K562 (cell line): ENCODE data around the gene KRT81. TPM values are rescaled to one million over a fixed set of nuclear protein-coding genes. Genes with fewer than 3 reads are reported as not detected.

ENCODE experiments used
- ATAC-seq: fragments of 200-7000 bp; cut with Tn5 transposase; 3 replicates; pipeline ENCODE4 v1.9.1; 2020; ENCODE audit warnings: moderate library complexity
- BruUV-seq: library from RNA; stranded (reverse); fragments of 400-500 nt; replicated peaks from 2 replicates; lab custom pipeline; 2021; lab: Mats Ljungman, UMichigan
- CTCF ChIA-PET: fragments of 300-600 bp; formaldehyde crosslinking; extraction: SDS; loops from one replicate; lab custom pipeline; 2021; ENCODE audit warnings: low intra/inter-chr PET ratio; lab: Yijun Ruan, JAX
- POLR2A ChIA-PET: fragments of 300-600, 350-650 bp; sonication (Branson Sonifier 250); formaldehyde crosslinking; extraction: SDS; loops from one replicate; lab custom pipeline; 2021; ENCODE audit warnings: antibody characterized with exemption, inconsistent platforms; lab: Yijun Ruan, JAX
- DNase-seq, 4 experiments: peaks; one replicate each; pipeline versions ENCODE4 v3.0.0 to v3.0.0-alpha.2; 2011 to 2018; ENCODE audit warnings: low spot score in 3 of 4, mixed read lengths in 3 of 4; ENCODE audit errors: extremely low read depth in 1 of 4
- FAIRE-seq: peaks from 2 replicates; lab custom pipeline; 2011; peaks lifted over from hg19 to GRCh38; lab: Jason Lieb, UNC
- H2AFZ ChIP-seq: 2 replicates; pipeline ENCODE4 v1.6.0; 2011; ENCODE audit warnings: low read depth, low read length, control low read depth, inconsistent platforms
- H3K27ac ChIP-seq: fragments of 200-600 bp; 3 replicates; pipeline ENCODE4 v1.8.0; 2011; ENCODE audit warnings: low read depth, mild to moderate bottlenecking, control low read depth, inconsistent platforms, low read length, moderate library complexity, mixed read lengths; ENCODE audit errors: extremely low read depth
- H3K27me3 ChIP-seq, 2 experiments: fragments of 300-600 bp in 1 of 2; 2 replicates in 1 of 2; 3 replicates in 1 of 2; pipeline versions ENCODE4 v1.6.0 to v1.8.0; 2011; ENCODE audit warnings: inconsistent platforms in 2 of 2, low read length in 2 of 2, mild to moderate bottlenecking in 1 of 2, mixed read lengths in 1 of 2, moderate library complexity in 1 of 2; ENCODE audit not compliant: control insufficient read depth in 2 of 2, insufficient read depth in 2 of 2
- H3K36me3 ChIP-seq: fragments of 300-600 bp; 3 replicates; pipeline ENCODE4 v1.8.0; 2011; ENCODE audit warnings: mild to moderate bottlenecking, low read length, inconsistent platforms; ENCODE audit not compliant: control insufficient read depth, insufficient read depth
- H3K4me1 ChIP-seq, 2 experiments: fragments of 200-600 bp in 1 of 2; replicated peaks in 1 of 2; 2 replicates in 1 of 2; 3 replicates in 1 of 2; pipeline versions ENCODE4 v1.5.1 to v1.8.0; 2011; ENCODE audit warnings: inconsistent platforms in 2 of 2, low read length in 2 of 2, mild to moderate bottlenecking in 1 of 2, mixed read lengths in 1 of 2, moderate library complexity in 1 of 2; ENCODE audit not compliant: control insufficient read depth in 2 of 2, insufficient read depth in 2 of 2
- H3K4me2 ChIP-seq: 2 replicates; pipeline ENCODE4 v1.6.1; 2011; ENCODE audit warnings: low read length, control low read depth, inconsistent platforms, mixed read lengths; ENCODE audit not compliant: insufficient read depth
- H3K4me3 ChIP-seq: fragments of 200-600 bp; sonication (generic), shearing (Covaris generic); 2 replicates; pipeline ENCODE4 v1.5.1; 2016; ENCODE audit warnings: control low read depth, inconsistent platforms
- H3K79me2 ChIP-seq: fragments of 200-600 bp; 3 replicates; pipeline ENCODE4 v1.8.0; 2011; ENCODE audit warnings: low read length, inconsistent platforms; ENCODE audit not compliant: control insufficient read depth, insufficient read depth
- H3K9ac ChIP-seq, 2 experiments: 2 replicates each; pipeline versions ENCODE4 v1.6.0 to v1.6.1; 2011; ENCODE audit warnings: low read depth in 2 of 2, low read length in 2 of 2, control low read depth in 1 of 2, inconsistent platforms in 1 of 2, mild to moderate bottlenecking in 1 of 2, mixed read lengths in 1 of 2; ENCODE audit not compliant: insufficient read depth in 1 of 2
- H3K9me1 ChIP-seq: one replicate; pipeline ENCODE4 v1.6.0; 2011; ENCODE audit warnings: inconsistent platforms, mild to moderate bottlenecking, low read length, moderate library complexity; ENCODE audit not compliant: control insufficient read depth, insufficient read depth
- H3K9me3 ChIP-seq: replicated peaks from 2 replicates; pipeline ENCODE4 v1.5.1; 2011; ENCODE audit warnings: low read depth, low read length, inconsistent platforms; ENCODE audit not compliant: control insufficient read depth, insufficient read depth
- H4K20me1 ChIP-seq: replicated peaks from 2 replicates; pipeline ENCODE4 v1.6.1; 2011; ENCODE audit warnings: low read length, inconsistent platforms, mixed read lengths; ENCODE audit not compliant: control insufficient read depth, insufficient read depth
- NRF1 ChIP-seq, 2 experiments: fragments of 450-650 bp; IDR thresholded peaks in 1 of 2; conservative IDR thresholded peaks in 1 of 2; 2 replicates each; pipeline ENCODE4 v1.6.1; 2014; ENCODE audit warnings: mild to moderate bottlenecking in 2 of 2
- ZNF507 ChIP-seq: conservative IDR thresholded peaks from 2 replicates; pipeline ENCODE4 v1.6.1; 2017; ENCODE audit warnings: missing genetic modification characterization, missing compliant biosample characterization
- ZNF707 ChIP-seq: fragments of 250-450 bp; sonication (Bioruptor Pico); conservative IDR thresholded peaks from 2 replicates; pipeline ENCODE4 v1.8.0; 2022; ENCODE audit warnings: inconsistent platforms, mild to moderate bottlenecking, moderate library complexity
- WGBS: fragments of 100-300 bp; shearing (Covaris generic); methylation state at CpG from one replicate; pipeline ENCODE4 v1.1.6; 2016; ENCODE audit warnings: low coverage, mixed read lengths; ENCODE audit not compliant: insufficient coverage; ENCODE audit errors: missing lambda C conversion rate; 5-methylcytosine and 5-hydroxymethylcytosine counted together
- in situ Hi-C: fragments of 300-500 bp; cut with MboI; formaldehyde crosslinking; loops from 4 replicates; pipeline ENCODE4 v1.15.0; 2018; ENCODE audit warnings: inconsistent platforms, mixed read lengths
- intact Hi-C: fragments of 100-400 bp; cut with micrococcal nuclease; formaldehyde crosslinking; loops from 2 replicates; pipeline ENCODE4 v1.14.2; 2022
- polyA plus RNA-seq, 8 experiments: library from polyadenylated mRNA; depleted of rRNA in 4 of 8; stranded (reverse) in 5 of 8; unstranded in 3 of 8; fragments of >200 nt; fragmentation: Nextera tagmentation in 2 of 8; fragmentation: Illumina TruSeq in 1 of 8; extraction: Ambion mirVana in 2 of 8; extraction: Trizol in 1 of 8; gene quantifications; 2 replicates each; pipeline versions ENCODE4 v1.2.1 to v1.2.3, GENCODE V29; 2011 to 2014; ENCODE audit warnings: inconsistent platforms in 1 of 8, missing spikeins in 1 of 8
- total RNA-seq, 7 experiments: library from RNA; depleted of rRNA in 6 of 7; stranded (reverse); fragments of >200 nt in 6 of 7; fragmentation: Illumina TruSeq in 2 of 7; extraction: Trizol in 2 of 7; gene quantifications; 2 replicates each; pipeline versions ENCODE4 v1.2.1 to v1.2.3, GENCODE V29; 2011 to 2021; ENCODE audit warnings: low replicate concordance in 1 of 7
- TF ChIP-seq, protein P1 (sequence below), 3 experiments: IDR thresholded peaks in 2 of 3; conservative IDR thresholded peaks in 1 of 3; 2 replicates each; pipeline ENCODE4 v1.5.1; 2011 to 2012; ENCODE audit warnings: low read length in 3 of 3, mild to moderate bottlenecking in 3 of 3, control low read depth in 2 of 3, improper control_type of control experiment in 1 of 3, inconsistent platforms in 1 of 3, low read depth in 1 of 3, mixed read lengths in 1 of 3, moderate library complexity in 1 of 3; ENCODE audit not compliant: insufficient read depth in 2 of 3

KRT81 gene
- total and polyA plus RNA-seq, 9 of the 15 experiments (the other 6 are each of a cell fraction or from before 2014, with no cell fraction given): 0.27 TPM; not detected in 8

DNA sequence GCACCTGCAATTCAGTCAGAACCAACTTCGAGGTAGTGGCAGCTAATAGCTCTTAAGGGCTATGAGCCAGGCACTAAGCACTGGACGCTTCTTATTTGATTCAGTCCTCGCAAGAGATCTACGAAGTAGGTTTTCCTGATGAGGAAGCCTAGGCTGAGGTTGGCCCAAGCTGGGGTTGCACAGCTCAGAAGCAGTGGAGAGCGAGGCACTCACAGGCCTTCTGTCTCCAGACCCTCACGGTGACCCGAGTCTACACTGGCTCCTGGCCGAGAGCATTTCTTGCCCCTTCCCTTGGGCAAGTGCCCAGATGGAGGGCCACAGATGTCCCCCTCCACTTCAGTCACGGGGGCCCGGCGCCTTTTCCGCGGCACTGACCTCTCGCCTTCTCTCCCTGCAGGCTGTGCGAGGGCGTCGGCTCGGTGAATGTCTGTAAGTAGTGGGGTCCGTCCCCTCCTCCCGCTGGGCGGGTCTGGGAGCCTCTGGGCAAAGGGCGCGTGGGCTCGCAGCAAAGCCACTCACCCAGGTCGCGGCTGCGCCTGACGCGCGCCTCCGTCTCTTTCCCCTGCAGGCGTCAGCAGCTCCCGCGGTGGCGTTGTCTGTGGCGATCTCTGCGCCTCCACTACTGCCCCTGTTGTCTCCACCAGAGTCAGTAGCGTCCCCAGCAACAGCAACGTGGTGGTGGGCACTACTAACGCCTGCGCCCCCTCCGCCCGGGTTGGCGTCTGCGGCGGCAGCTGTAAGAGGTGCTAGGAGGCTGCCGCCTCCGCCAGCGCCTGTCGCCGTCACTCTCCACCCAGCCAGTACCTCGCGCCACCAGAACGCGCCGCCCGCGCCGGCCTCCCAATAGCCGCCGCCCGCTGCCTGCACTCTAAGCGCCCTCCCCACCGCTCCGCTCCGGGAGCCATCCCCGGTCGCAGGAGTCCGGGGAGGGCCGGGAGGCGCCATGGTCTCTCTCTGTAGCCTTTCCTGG lies 16.8 kb upstream of the KRT81 start:
- CTCF ChIA-PET: no interaction called here
- DNase-seq: peak in 3 of 4 experiments; percentile 14 to 30 (median 26)
- Histone ChIP-seq H3K36me3 (no peaks in the 10 kb centered on the region), H3K79me2 (no peaks in the 10 kb centered on the region), H3K9me1 (no peaks in the 10 kb centered on the region), H4K20me1 (no peaks in the 10 kb centered on the region; the same call in 1 of the 2 replicates), H3K4me2 (no peak overlapping the region), H2AFZ (no peak overlapping the region), H3K27ac (no peak overlapping the region), H3K4me3 (no peak overlapping the region), H3K9ac (no peak overlapping the region), H3K9me3 (no peaks in the 10 kb centered on the region), H3K4me1 (peaks cover 0 to 8% of the 10 kb centered on the region in 2 experiments; a peak in 2 of 5 replicates), H3K27me3 (peaks cover 13 to 34% of the 10 kb centered on the region in 2 experiments; a peak in 4 of 5 replicates)
- TF ChIP-seq ZNF507 (no peak), ZNF707 (CRISPR knock-in tag) (no peak), NRF1 (conservative IDR thresholded peaks at IDR 0.05 in 1 of 2, IDR thresholded peaks at IDR 0.05 in 1 of 2) (0 out of 4 replicates have a peak, but pooled peaks of 1 of the 2 experiments have one; percentile 21)
- TF ChIP-seq, protein P1, sequence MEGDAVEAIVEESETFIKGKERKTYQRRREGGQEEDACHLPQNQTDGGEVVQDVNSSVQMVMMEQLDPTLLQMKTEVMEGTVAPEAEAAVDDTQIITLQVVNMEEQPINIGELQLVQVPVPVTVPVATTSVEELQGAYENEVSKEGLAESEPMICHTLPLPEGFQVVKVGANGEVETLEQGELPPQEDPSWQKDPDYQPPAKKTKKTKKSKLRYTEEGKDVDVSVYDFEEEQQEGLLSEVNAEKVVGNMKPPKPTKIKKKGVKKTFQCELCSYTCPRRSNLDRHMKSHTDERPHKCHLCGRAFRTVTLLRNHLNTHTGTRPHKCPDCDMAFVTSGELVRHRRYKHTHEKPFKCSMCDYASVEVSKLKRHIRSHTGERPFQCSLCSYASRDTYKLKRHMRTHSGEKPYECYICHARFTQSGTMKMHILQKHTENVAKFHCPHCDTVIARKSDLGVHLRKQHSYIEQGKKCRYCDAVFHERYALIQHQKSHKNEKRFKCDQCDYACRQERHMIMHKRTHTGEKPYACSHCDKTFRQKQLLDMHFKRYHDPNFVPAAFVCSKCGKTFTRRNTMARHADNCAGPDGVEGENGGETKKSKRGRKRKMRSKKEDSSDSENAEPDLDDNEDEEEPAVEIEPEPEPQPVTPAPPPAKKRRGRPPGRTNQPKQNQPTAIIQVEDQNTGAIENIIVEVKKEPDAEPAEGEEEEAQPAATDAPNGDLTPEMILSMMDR (IDR thresholded peaks at IDR 0.05 in 2 of 3, conservative IDR thresholded peaks at IDR 0.05 in 1 of 3; ENCODE audit: insufficient read depth in 2 of 3, low read depth in 1 of 3, low read length in 3 of 3): 0 out of 6 replicates have a peak, but pooled peaks of 1 of the 3 experiments have one; percentile 6
- intact Hi-C loops: no loop called here
- no TSS peak for BruUV-seq
- in situ Hi-C loops: no loop called here
- POLR2A ChIA-PET: no interaction called here
- WGBS: 1% methylated on average over 46 of the region's 71 CpGs
- no peak for FAIRE-seq
- ATAC-seq: peak; percentile 77
